ENCODE results near the gene ATF1.

DNA sequence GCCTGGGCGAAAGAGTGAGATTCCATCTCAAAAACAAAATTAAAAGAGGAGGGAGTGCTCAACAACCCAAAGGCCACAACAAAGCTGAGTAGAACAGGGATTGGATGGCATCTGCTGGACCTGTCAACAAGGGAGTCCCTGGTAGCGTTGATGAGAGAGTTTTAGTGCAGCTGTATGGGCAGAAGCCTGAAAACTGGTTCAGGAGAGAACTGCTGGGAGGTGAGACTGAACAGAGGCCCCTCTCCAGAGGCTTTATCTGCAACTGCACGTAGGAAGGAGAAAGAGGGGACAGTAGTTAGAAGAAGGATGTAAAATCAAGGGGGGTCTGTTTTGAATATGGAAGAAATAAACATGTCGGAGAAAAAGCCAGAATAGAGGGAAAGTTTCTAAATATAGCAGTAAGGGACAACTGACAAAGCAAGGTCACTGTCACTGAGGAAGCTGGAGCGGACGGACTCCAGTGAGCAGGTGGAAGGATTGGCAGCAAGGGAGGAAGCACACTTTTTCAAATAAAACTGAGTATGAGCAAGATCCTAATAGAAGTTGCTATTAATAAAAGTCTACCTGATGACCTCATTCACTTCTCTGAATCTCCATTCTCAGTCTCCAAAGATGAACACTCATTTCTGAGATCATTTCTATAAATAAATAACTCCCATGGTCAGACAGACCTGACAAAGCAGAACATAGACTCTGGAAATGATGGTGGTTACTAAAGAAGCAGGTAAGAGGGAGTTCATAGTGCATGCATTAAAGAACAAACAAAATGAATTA, 11.8 kb upstream of the ATF1 start:
- TF ChIP-seq FOXK2 (IDR thresholded peaks at IDR 0.05) (no peak), ARNT (IDR thresholded peaks at IDR 0.05) (no peak)
